ENCODE data around the gene C11orf24. TPM values are rescaled to one million over a fixed set of nuclear protein-coding genes. Genes with fewer than 3 reads are reported as not detected.
A peak's percentile ranks its signal among the peaks of the same experiment; 100 is the strongest.

Gene C11orf24
- total RNA-seq (2013) = 7.6 TPM
- polyA plus RNA-seq (10 to 100 TPM in 2 of 3 donors, 1 to 10 TPM in 1; 9.5 to 21.8 (median 12.6) TPM), polyA minus RNA-seq (12.1 and 19.5 TPM in 2 replicates), total RNA-seq (1.9 to 8.8 (median 7.1) reads per million in 11 experiments)

- Histone ChIP-seq H2AFZ (ENCODE audit: insufficient read depth, low read depth, low read length, poor library complexity, severe bottlenecking) (peak within 1 kb of the TSS; percentile 91), H3K4me1 (ENCODE audit: control insufficient read depth in 1 of 2, insufficient read depth in 2 of 2, low read length in 2 of 2) (peaks cover 50 to 62% of the 10 kb centered on the region in 2 donors), H3K9me3 (replicated peaks in 1 of 2; ENCODE audit: control insufficient read depth in 1 of 2, insufficient read depth in 1 of 2, low read length in 2 of 2) (no peaks in the 10 kb centered on the region), H3K9ac (ENCODE audit: insufficient read depth, low read length, poor library complexity, severe bottlenecking) (peak within 1 kb of the TSS; percentile 95), H3K36me3 (replicated peaks in 1 of 2; ENCODE audit: control insufficient read depth in 1 of 2, insufficient read depth in 2 of 2, low read length in 2 of 2) (peaks cover 0 to 11% of the 10 kb centered on the region in 2 donors), H3K79me2 (ENCODE audit: insufficient read depth, low read length) (peaks cover 38% of the 10 kb centered on the region), H4K20me1 (ENCODE audit: insufficient read depth, low read length) (no peaks in the 10 kb centered on the region), H3K4me3 (replicated peaks in 1 of 3; ENCODE audit: low read depth in 2 of 3, low read length in 3 of 3) (peak within 1 kb of the TSS; percentile 71 to 90 (median 77)), H3K27ac (ENCODE audit: low read depth in 1 of 2, low read length in 2 of 2) (peak within 1 kb of the TSS; percentile 95 to 96), H3K27me3 (ENCODE audit: control insufficient read depth in 2 of 2, insufficient read depth in 2 of 2, low read length in 2 of 2) (no peaks in the 10 kb centered on the region), H3K4me2 (replicated peaks; ENCODE audit: extremely low read depth, low read length, poor library complexity, severe bottlenecking) (peak within 1 kb of the TSS; percentile 92)
- Mint-ChIP-seq H3K9me3 (no peaks in the 10 kb centered on the region), H3K27ac (peak within 1 kb of the TSS; percentile 95 to 99 (median 98)), H3K27me3 (ENCODE audit: low read depth in 3 of 3) (peaks cover 0 to 7% (median 0%) of the 10 kb centered on the region in 3 donors), H3K36me3 (peaks cover 12 to 15% of the 10 kb centered on the region in 2 donors), H3K4me3 (peak within 1 kb of the TSS; percentile 89 to 95), H3K4me1 (peaks cover 51% of the 10 kb centered on the region)
- TF ChIP-seq CTCF (IDR thresholded peaks at IDR 0.05) = no peak
- under 1% methylated on average over 58 of the region's 71 CpGs for WGBS (ENCODE audit: insufficient coverage)
- DNase-seq = peak; percentile 94 to 96 (median 95)
- intact Hi-C loops (cut with micrococcal nuclease) = loop anchor here in 1 of 2 donors (5.0 kb wide), 2 partner anchors 60 to 235 kb away; partner anchors contain the start of genes KMT5B and TCIRG1
Measured at GRCh38 chr11:68271781-68272608, at the start of gene C11orf24. Gene C11orf24, minus strand, starts transcription at chr11:68271973. Its CDS starts 8,206 bp downstream, at chr11:68263767.

DNA sequence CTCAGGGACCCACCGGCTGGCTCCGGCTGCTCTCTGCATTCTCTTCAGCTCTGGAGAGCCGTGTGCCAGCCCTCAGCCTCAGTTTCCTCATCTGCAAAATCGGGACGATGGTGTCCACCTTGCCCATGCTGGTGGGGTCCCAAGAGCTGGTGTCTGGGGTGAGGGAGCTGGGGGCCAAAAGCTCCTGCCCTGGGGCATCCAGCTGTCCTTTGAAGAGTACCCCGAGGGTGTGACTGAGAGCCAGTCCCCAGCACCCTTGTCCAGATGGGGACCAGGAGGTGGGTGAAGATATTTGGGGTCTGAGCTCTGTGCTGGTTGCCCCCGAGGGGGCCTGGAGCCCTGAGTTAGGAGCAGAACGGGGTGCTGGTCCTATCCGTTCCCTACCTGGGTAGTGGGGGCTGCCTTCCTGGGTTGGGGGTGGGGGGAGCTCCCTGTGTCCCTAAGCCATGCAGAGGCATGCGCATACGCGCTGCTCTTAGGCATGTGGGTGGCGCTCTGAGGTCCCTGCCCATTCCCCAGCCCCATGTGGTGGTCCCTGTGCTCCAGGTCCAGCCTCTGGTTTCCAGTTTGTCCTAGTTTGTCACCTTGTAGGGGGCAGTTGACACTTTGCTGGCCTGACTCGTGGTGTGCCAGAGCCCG lies 45.5 kb upstream of the C11orf24 start:
- intact Hi-C loops (cut with micrococcal nuclease) = no loop called here
- Histone ChIP-seq H3K9ac (ENCODE audit: insufficient read depth, low read length, poor library complexity, severe bottlenecking) (no peak overlapping the region), H3K36me3 (replicated peaks in 1 of 2; ENCODE audit: control insufficient read depth in 1 of 2, insufficient read depth in 2 of 2, low read length in 2 of 2) (no peaks in the 10 kb centered on the region), H3K4me3 (replicated peaks in 1 of 3; ENCODE audit: low read depth in 2 of 3, low read length in 3 of 3) (no peak overlapping the region), H2AFZ (ENCODE audit: insufficient read depth, low read depth, low read length, poor library complexity, severe bottlenecking) (no peak overlapping the region), H3K4me2 (replicated peaks; ENCODE audit: extremely low read depth, low read length, poor library complexity, severe bottlenecking) (no peak overlapping the region), H3K9me3 (replicated peaks in 1 of 2; ENCODE audit: control insufficient read depth in 1 of 2, insufficient read depth in 1 of 2, low read length in 2 of 2) (no peaks in the 10 kb centered on the region), H3K27me3 (ENCODE audit: control insufficient read depth in 2 of 2, insufficient read depth in 2 of 2, low read length in 2 of 2) (peaks cover 13 to 27% of the 10 kb centered on the region in 2 donors), H3K27ac (ENCODE audit: low read depth in 1 of 2, low read length in 2 of 2) (no peak overlapping the region), H3K4me1 (ENCODE audit: control insufficient read depth in 1 of 2, insufficient read depth in 2 of 2, low read length in 2 of 2) (peaks cover 12 to 15% of the 10 kb centered on the region in 2 donors), H3K79me2 (ENCODE audit: insufficient read depth, low read length) (no peaks in the 10 kb centered on the region), H4K20me1 (ENCODE audit: insufficient read depth, low read length) (no peaks in the 10 kb centered on the region)
- WGBS (ENCODE audit: insufficient coverage) = 71% methylated on average over 9 of the region's 15 CpGs
- Mint-ChIP-seq H3K27ac (no peak overlapping the region), H3K4me3 (no peak overlapping the region), H3K36me3 (peaks cover 5 to 12% of the 10 kb centered on the region in 2 donors), H3K4me1 (peaks cover 20% of the 10 kb centered on the region), H3K9me3 (peaks cover 0 to 9% (median 2%) of the 10 kb centered on the region in 7 donors), H3K27me3 (ENCODE audit: low read depth in 3 of 3) (peaks cover 33 to 46% (median 37%) of the 10 kb centered on the region in 3 donors)
- TF ChIP-seq CTCF (IDR thresholded peaks at IDR 0.05) = no peak
- DNase-seq = no peak

Measured in CD14-positive monocyte (primary cell).